ENCODE data around the gene TFIP11. TPM values are rescaled to one million over a fixed set of nuclear protein-coding genes. Genes with fewer than 3 reads are reported as not detected.

Gene TFIP11
- total and polyA plus RNA-seq, 4 donors = 14.3 to 31.7 (median 24.6) TPM

Small RNAs within 50 kb of the gene (small RNA-seq; reads per million reads assigned to genes)
- 0.44 reads per million, percentile 50 among the genes with 10 or more reads in this experiment for gene MIR548J

Other genes with a start within 250 kb of the TFIP11 start
- under 1 TPM; 0.17 to 0.47 TPM for gene ASPHD2, start 83.2 kb downstream of the TFIP11 start, total RNA-seq
- under 1 TPM; 0.12 to 0.19 TPM for gene ASPHD2, start 83.2 kb downstream of the TFIP11 start, polyA plus RNA-seq
- gene HPS4, start 28.7 kb downstream of the TFIP11 start, total RNA-seq = 10 to 100 TPM; 13.6 to 26.2 TPM
- gene HPS4, start 28.7 kb downstream of the TFIP11 start, polyA plus RNA-seq = 10 to 100 TPM in 1 of 2 donors, 1 to 10 TPM in 1; 5.4 to 11.6 TPM
- gene SRRD, start 28.6 kb downstream of the TFIP11 start, total RNA-seq = 10 to 100 TPM; 15.1 to 18.6 TPM
- gene SRRD, start 28.6 kb downstream of the TFIP11 start, polyA plus RNA-seq = 10 to 100 TPM in 1 of 2 donors, 1 to 10 TPM in 1; 8.7 to 12.2 TPM
- 100 to 1,000 TPM in 1 of 2 donors, 10 to 100 TPM in 1; 33.3 to 109 TPM for gene TPST2, start 77.7 kb upstream of the TFIP11 start, total RNA-seq
- gene TPST2, start 77.7 kb upstream of the TFIP11 start, polyA plus RNA-seq = 10 to 100 TPM; 58.1 to 81.3 TPM
- 1 to 10 TPM in 1 of 2 donors, under 1 TPM in 1; 0.17 to 2.3 TPM for gene CRYBB1, start 105.6 kb upstream of the TFIP11 start, total RNA-seq
- gene CRYBB1, start 105.6 kb upstream of the TFIP11 start, polyA plus RNA-seq = under 1 TPM in 1 of 2 donors, not detected in 1; 0.32 TPM
- not detected for gene CRYBA4, start 109.5 kb upstream of the TFIP11 start, total RNA-seq
- gene CRYBA4, start 109.5 kb upstream of the TFIP11 start, polyA plus RNA-seq = not detected
- 1 to 10 TPM; 1.2 to 1.5 TPM for gene MIAT, start 145.1 kb upstream of the TFIP11 start, total RNA-seq
- under 1 TPM; 0.18 to 0.29 TPM for gene MIAT, start 145.1 kb upstream of the TFIP11 start, polyA plus RNA-seq

Data from liver (tissue), 5 donors.